Dendritic cell treated with granulocyte-macrophage colony-stimulating factor and Interleukin-4, amounts not matched to agents 40 ng/mL and 50 ng/mL, for 4 days (primary cell): ENCODE data around the gene ERG28.
"Not testable (repeated sequence)": the region's sequence is repeated elsewhere in the genome, so short reads cannot be mapped to it uniquely, and the experiment has no call there.

ENCODE experiments used
- H3K27ac Mint-ChIP-seq: one replicate; pipeline ENCODE4 v1.8.0; 2022; ENCODE audit warnings: mild to moderate bottlenecking, mixed read lengths
- H3K27me3 Mint-ChIP-seq: one replicate; pipeline ENCODE4 v1.8.0; 2022; ENCODE audit warnings: mild to moderate bottlenecking, mixed read lengths
- H3K36me3 Mint-ChIP-seq: one replicate; pipeline ENCODE4 v1.8.0; 2022; ENCODE audit warnings: low read depth, mixed read lengths
- H3K4me1 Mint-ChIP-seq: one replicate; pipeline ENCODE4 v1.8.0; 2022; ENCODE audit warnings: low read depth, mixed read lengths
- H3K4me3 Mint-ChIP-seq: one replicate; pipeline ENCODE4 v1.8.0; 2022; ENCODE audit warnings: mild to moderate bottlenecking, moderate library complexity, mixed read lengths
- H3K9me3 Mint-ChIP-seq: one replicate; pipeline ENCODE4 v1.8.0; 2022; ENCODE audit warnings: mixed read lengths
- intact Hi-C: fragments of 100-400 bp; cut with micrococcal nuclease; formaldehyde crosslinking; loops from one replicate; pipeline ENCODE4 v1.15.0; 2022

The ERG28 gene

DNA sequence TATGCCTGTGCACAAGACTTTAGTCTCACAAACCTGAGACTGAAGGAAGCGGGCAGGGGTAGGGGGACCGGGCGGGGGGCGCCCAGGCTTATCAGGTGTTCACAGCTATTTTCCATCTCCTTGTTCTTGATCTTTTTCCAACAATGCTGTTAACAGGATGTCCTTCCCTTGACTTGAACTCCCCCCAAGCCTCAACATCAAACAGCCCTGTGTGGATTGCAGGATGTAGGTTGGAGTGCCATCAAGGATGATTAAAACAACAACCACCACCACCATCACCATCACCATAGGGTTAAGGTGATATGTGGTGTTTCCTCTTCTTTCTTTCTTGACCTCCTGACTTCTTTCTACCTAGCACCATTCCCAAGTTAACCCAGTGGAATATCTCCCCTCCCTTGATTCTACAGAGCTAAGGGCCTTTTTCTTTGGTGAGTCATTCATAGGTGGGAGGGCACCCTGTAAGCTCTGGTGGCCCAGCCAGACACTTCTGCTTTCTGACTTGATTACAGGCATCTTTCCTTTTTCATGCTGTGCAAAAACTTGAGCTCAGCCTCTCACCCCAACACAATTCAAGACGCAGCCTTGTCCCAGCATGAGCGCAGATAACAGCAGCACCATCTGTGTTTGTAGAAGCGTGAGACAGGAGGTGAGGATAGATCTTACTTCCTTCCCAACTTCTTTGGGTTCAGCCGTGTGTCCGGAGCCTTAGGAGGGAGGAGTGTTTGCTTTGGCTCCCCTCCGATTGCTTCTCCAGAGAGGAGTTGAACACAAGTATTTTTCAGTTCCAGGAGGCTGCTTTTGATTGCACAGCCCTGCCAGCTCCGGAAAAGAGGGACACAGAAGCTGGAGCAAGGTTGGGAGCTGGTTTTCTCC lies 55.5 kb downstream of the ERG28 start:
- peaks cover 50% of the 10 kb centered on the region for H3K36me3 Mint-ChIP-seq
- H3K9me3 Mint-ChIP-seq = peaks cover 8% of the 10 kb centered on the region
- peak overlapping the region; percentile 94 for H3K27ac Mint-ChIP-seq
- peaks cover 85% of the 10 kb centered on the region for H3K4me1 Mint-ChIP-seq
- peak overlapping the region; percentile 78 for H3K4me3 Mint-ChIP-seq
- H3K27me3 Mint-ChIP-seq = no peaks in the 10 kb centered on the region
- intact Hi-C loops = no loop called here

DNA sequence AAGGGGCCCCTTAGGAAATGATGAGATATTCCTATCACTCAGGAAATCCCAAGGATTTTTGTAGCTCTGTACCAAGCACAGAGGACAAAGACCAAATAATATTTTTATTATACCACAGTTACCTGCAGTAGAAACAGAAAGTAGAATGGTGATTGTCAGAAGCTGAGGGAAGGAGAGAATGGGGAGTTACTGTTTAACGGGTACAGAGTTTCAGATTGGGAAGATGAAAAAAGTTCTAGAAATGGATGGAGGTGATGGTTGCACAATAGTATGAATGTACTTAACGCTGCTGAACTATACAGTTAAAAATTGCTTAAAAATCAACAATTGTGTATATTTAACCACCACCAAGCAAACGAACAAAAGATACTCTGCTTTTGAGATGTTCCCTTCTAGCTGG lies 58.2 kb downstream of the ERG28 start:
- Mint-ChIP-seq H3K4me1 (peaks cover 85% of the 10 kb centered on the region), H3K27ac (peak overlapping the region; percentile 94), H3K27me3 (no peaks in the 10 kb centered on the region), H3K4me3 (no peak overlapping the region), H3K36me3 (peaks cover 47% of the 10 kb centered on the region), H3K9me3 (peaks cover 17% of the 10 kb centered on the region)
- intact Hi-C loops = no loop called here

DNA sequence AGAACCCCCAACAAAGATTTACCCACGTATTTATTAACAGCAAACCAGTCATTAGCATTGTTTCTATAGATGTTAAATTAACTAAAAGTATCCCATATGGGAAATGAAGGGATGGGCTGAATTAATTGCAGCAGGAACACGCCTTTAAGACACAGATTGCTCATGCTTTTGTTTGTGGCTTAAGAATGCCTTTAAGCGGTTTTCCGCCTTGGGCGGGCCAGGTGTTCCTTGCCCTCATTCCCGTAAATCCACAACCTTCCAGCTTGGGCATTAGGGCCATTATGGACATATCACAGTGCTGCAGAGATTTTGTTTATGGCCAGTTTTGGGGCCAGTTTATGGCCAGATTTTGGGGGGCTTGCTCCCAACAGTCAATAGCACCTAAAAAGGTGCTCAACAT lies 59.6 kb downstream of the ERG28 start:
- peaks cover 36% of the 10 kb centered on the region for H3K36me3 Mint-ChIP-seq
- not testable (repeated sequence) for H3K4me3 Mint-ChIP-seq, H3K27me3 Mint-ChIP-seq
- H3K4me1 Mint-ChIP-seq = peaks cover 89% of the 10 kb centered on the region
- intact Hi-C loops = loop anchor here (2.0 kb wide), 1 partner anchor 14 kb away; no protein-coding TSS in a partner anchor
- H3K9me3 Mint-ChIP-seq = peaks cover 13% of the 10 kb centered on the region
- peak overlapping the region; percentile 88 for H3K27ac Mint-ChIP-seq

DNA sequence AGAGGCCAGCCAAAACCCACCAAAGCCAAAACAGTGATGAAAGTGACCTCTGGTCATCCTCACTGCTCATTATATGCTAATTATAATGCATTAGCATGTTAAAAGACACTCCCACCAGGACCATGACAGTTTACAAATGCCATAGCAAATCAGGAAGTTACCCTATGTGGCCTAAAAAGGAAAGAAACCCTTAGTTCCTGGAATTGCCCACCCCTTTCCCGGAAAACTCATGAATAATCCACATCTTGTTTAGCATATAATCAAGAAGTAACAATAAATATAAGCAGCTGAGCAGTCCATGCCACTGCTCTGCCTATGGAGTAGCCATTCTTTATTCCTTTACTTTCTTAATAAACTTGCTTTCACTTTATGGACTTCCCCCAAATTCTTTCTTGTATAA lies 60.6 kb downstream of the ERG28 start:
- not testable (repeated sequence) for H3K4me3 Mint-ChIP-seq, H3K27me3 Mint-ChIP-seq
- intact Hi-C loops = loop anchor here (2.0 kb wide), 1 partner anchor 15 kb away; no protein-coding TSS in a partner anchor
- Mint-ChIP-seq H3K9me3 (peaks cover 13% of the 10 kb centered on the region), H3K36me3 (peaks cover 34% of the 10 kb centered on the region), H3K27ac (peak overlapping the region; percentile 88), H3K4me1 (peaks cover 89% of the 10 kb centered on the region)
